Glomerular endothelial cell (primary cell): ENCODE data around the gene BBX. TPM values are rescaled to one million over a fixed set of nuclear protein-coding genes. Genes with fewer than 3 reads are reported as not detected.
"Not testable (repeated sequence)": the region's sequence is repeated elsewhere in the genome, so short reads cannot be mapped to it uniquely, and the experiment has no call there.

ENCODE experiments used
- DNase-seq: peaks from one replicate; pipeline ENCODE4 v3.0.0-alpha.2; 2011; ENCODE audit warnings: low read depth, low spot score; ENCODE audit errors: extremely low read depth
- total RNA-seq: library from RNA; depleted of rRNA; stranded (reverse); fragments of >200 nt; gene quantifications from 2 replicates; pipeline ENCODE4 v1.2.3, GENCODE V29; 2015

The BBX gene
- total RNA-seq, 1 donor from 2014 or later = 42.0 TPM

GRCh38 chr3:107833043-107833442, 310.3 kb downstream of the BBX start:
- no peak for DNase-seq

GRCh38 chr3:107833722-107834416, 311.1 kb downstream of the BBX start:
- no peak for DNase-seq

- not testable (repeated sequence) for DNase-seq
Observed at GRCh38 chr3:107835001-107835400, 312.2 kb downstream of the BBX start.

DNA sequence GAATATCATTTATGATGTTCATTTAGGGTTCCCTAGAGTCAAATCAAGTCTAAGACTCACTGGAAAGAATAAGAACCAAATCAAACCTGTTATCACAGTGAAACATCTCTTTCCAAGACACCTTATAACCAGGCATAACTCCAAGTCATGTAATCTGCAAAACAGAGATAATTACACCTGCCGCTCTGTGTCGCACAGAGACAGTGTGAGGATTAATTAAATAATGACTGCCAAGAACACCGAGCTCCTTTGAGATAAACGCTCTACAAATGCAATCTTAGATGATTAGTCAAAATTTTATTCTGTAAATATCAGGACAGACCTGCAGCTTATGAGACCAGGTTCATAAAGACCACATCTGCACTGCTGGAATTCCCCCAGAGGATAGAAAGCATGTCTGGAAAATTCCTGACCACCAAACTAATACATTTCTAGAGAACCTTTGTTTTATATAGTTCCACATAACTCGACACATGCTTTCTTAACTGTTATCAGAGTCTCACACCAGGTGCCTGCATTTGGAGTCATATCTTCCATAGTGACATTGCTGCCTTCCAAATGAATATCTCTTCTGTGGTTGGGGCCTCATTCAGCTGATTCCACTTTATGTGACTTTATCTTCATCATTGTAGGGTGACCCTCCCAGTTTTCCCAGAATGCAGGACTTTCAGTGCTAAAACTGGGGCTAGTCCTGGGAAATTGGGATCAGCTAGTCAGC, 315.3 kb downstream of the BBX start:
- DNase-seq = no peak

GRCh38 chr3:107841831-107842230, 319.1 kb downstream of the BBX start:
- no peak for DNase-seq

DNA sequence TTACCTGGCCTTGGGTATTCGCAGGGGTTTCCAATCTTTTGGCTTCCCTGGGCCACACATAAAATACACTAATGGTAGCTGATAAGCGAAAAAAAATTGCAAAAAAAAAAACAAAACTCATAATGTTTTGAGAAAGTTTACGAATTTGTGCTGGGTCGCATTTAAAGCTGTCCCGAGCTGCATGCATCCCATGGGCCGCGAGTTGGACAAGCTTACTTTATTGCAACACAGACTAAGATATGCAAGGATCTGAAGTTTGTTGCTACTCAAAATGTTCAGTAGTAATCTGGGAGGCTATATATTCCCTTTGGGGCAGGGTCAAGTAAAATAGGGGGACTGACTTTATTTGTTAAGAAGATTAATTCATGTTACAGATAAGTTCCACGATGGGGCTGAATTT, 320.2 kb downstream of the BBX start:
- no peak for DNase-seq

DNA sequence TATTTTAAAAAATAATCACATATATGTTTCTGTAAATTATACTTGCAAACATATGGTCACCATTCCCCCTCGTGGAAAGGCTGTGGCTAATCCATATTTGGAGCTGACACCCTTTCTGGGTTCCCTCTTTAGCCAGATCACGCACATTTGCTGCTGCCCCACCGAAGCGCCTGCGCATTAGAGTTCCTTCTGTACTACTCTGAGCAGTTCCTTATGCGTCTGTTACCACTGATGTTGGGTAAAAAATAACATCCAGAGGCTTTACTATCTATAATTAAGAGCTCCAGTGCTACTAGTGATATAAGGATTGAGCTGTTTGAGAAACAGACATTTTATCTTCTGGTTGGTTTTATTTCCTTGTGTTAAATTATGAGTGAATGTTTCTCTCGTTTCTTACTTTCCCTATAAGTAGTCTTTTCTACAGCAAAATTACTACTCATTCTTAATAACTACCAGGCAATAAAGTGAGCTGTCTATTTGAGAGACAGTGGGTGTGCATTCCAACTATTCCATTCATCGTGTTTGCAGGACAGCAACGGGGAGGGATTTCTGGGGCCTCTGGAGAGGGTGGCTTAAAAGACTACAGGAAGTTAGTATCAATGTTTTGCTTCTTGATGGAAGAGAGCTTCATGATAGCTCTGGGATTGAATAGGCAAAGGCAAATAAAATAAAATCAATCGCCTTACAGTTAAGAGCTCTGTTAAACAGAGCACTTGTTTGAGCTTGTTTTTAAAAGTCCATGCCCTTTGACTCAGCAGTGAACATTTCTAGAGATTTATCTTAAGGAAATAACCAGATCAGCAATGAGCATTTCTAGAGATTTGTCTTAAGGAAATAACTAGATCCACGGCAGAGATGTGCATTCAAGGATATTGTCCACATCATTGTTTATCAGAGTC, 322.9 kb downstream of the BBX start:
- no peak for DNase-seq

DNA sequence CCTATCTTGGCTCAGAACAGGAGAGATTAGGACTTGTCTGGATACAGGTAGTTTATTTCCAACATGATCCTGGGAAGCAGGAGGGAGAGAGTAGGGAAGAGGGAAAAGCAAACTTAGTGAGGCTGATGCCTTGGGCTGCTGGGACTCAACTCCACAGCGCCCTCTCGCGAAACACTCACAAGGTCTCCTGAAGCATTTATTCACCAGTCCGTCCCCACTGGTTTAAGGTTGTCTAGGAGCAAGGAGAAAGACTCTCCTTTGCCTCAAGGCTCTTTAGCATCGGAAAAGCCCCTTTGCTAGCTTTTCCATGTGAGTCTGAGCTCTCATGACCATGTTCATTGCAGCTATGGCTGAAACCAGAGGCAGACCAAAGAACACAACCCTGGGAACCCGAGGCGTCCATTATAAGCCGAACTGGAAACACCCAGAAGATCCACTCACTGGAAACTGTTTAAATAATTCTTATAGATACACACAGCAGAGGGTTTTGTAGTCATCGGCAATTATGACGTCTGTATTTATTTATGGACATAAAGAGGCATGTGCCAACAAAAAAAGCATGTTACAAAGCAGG, 323.6 kb downstream of the BBX start:
- DNase-seq = peak; percentile 25

DNA sequence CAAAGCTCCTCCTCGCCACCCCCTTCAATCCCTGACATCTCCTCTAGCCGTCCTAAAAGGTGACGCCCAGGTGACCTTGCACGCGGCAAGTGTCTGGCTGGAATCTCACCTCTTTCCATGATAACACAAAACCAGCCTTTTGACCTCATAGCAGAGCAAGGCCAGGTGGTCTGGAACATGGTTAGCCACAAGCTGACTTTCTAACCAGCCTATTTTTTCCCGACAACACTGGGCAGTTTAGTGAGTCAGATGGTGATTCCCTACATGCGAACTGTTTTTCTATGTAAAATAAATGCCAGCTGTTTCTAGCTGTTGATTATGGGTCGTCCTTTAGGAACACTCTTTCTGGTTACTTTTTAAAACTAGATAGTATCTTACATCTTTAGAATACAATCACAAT, 325.0 kb downstream of the BBX start:
- no peak for DNase-seq

- no peak for DNase-seq
Observed at GRCh38 chr3:107848351-107848915, 325.7 kb downstream of the BBX start.

GRCh38 chr3:107850681-107851080, 327.9 kb downstream of the BBX start:
- no peak for DNase-seq

DNA sequence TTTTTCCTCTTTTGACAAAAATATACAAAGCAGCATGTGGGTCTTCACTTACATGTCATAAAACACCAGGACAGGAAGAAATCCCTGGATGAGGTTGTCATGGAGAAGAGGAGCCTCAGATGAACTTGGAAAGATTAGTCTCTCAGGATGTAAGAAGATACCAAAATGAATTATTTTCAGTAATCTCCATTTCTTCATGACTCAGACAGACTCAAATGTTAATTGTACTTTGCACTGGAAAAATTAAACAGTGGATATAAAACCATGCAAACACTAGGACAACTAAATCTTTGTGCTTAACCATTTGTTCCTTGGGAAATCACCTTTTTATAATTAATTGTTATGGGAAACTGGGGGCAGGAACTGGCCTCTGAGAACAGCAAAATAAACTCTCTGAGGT, 331.1 kb downstream of the BBX start:
- DNase-seq = no peak

GRCh38 chr3:107854733-107855132, 332.0 kb downstream of the BBX start:
- DNase-seq = no peak

- peak; percentile 5 for DNase-seq
Observed at GRCh38 chr3:107855710-107856109, 332.9 kb downstream of the BBX start.

DNA sequence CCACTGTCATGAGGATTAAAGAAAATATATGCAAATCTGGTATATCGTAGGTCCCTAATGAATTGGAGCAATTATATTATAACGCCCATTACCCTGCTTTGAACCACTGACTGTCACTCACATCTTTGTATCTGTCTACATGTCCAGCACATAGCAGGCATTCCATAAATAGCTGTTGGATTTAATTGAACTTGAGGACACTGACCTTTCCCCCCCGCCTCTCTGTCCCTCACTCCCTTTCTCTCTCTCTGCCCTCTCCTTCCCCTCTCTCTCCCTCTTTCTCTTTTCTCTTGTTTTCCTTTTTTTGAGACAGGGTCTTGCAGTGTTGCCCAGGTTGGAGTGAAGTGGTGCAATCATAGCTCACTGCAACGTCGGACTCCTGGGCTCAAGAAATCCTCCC, 335.1 kb downstream of the BBX start:
- DNase-seq = no peak

- DNase-seq = no peak
Observed at GRCh38 chr3:107858876-107859275, 336.1 kb downstream of the BBX start.

Other genes starting within 250 kb of the BBX start
- gene CCDC54, start 145.5 kb upstream of the BBX start, total RNA-seq = not detected in 2 replicates